Measurements from ENCODE around the gene ZNF202. TPM values are rescaled to one million over a fixed set of nuclear protein-coding genes. Genes with fewer than 3 reads are reported as not detected.

Gene ZNF202
- total RNA-seq, 6 donors from 2014 or later, result 1.00 to 11.4 (median 8.8) TPM

DNA sequence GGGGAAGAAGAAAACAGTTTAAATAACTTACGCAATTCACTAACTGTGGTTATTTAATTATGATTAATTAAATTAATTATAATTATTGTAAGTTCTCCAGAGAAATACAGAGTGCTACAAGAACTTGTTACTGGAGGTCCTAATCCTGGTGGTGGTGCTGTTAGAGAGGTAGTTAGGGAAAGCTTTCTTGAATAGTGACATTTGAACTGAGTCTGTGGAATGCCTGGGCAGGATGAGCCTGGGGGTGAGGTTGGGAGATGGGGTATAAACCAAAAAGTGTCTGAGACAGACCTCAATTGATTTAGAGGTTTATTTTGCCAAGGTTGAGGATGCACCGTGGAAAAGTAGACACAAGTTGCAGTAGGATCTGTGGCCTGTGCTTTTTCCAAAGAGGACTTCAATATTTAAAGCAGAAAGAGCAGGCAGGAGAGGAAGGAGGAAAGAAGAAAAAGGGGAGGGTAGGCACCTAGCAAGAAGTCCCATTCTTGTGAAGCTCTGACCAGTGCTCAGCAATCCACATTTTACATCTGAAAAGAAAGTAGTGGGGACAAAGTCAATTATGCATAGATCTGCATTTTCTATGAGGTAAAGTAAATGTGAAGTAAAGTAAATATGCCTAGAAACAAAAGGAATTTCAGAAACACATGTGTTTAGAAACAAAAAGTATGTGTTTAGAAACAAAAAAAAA lies 4.4 kb upstream of the ZNF202 start:
- Histone ChIP-seq H3K27ac (no peak overlapping the region), H3K4me3 (no peak overlapping the region), H3K9me3 (no peaks in the 10 kb centered on the region), H3K27me3 (no peaks in the 10 kb centered on the region), H3K4me1 (peaks cover 7 to 11% (median 8%) of the 10 kb centered on the region in 4 donors), H3K36me3 (no peaks in the 10 kb centered on the region)
- 74 to 79% methylated on average over 2 of the region's 2 CpGs for WGBS, 2 donors
- DNase-seq (no peak), ATAC-seq (ENCODE audit: low FRiP score in 2 of 2) (no peak)
- no peak for TF ChIP-seq POLR2AphosphoS5 (IDR thresholded peaks at IDR 0.05)
- no peak for TF ChIP-seq POLR2A (IDR thresholded peaks at IDR 0.05)
- TF ChIP-seq, protein P1, sequence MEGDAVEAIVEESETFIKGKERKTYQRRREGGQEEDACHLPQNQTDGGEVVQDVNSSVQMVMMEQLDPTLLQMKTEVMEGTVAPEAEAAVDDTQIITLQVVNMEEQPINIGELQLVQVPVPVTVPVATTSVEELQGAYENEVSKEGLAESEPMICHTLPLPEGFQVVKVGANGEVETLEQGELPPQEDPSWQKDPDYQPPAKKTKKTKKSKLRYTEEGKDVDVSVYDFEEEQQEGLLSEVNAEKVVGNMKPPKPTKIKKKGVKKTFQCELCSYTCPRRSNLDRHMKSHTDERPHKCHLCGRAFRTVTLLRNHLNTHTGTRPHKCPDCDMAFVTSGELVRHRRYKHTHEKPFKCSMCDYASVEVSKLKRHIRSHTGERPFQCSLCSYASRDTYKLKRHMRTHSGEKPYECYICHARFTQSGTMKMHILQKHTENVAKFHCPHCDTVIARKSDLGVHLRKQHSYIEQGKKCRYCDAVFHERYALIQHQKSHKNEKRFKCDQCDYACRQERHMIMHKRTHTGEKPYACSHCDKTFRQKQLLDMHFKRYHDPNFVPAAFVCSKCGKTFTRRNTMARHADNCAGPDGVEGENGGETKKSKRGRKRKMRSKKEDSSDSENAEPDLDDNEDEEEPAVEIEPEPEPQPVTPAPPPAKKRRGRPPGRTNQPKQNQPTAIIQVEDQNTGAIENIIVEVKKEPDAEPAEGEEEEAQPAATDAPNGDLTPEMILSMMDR (IDR thresholded peaks at IDR 0.05), result no peak
- no peak for TF ChIP-seq EP300 (IDR thresholded peaks at IDR 0.05)

- DNase-seq (no peak), ATAC-seq (ENCODE audit: low FRiP score in 2 of 2) (no peak)
- Histone ChIP-seq H3K36me3 (peaks cover 0 to 3% (median 0%) of the 10 kb centered on the region in 4 donors), H3K27ac (no peak overlapping the region), H3K9me3 (no peaks in the 10 kb centered on the region), H3K27me3 (no peaks in the 10 kb centered on the region), H3K4me1 (peaks cover 14 to 25% (median 18%) of the 10 kb centered on the region in 4 donors), H3K4me3 (peak overlapping the region in 1 of 4 donors; percentile 100)
- 56 to 59% methylated on average over 3 of the region's 3 CpGs for WGBS, 2 donors
- TF ChIP-seq EP300 (IDR thresholded peaks at IDR 0.05) (no peak), POLR2AphosphoS5 (IDR thresholded peaks at IDR 0.05) (no peak), POLR2A (IDR thresholded peaks at IDR 0.05) (no peak)
- TF ChIP-seq, protein P1 (IDR thresholded peaks at IDR 0.05), result no peak
Observed at GRCh38 chr11:123742724-123743120, 1.3 kb upstream of the ZNF202 start.

- Histone ChIP-seq H3K27me3 (no peaks in the 10 kb centered on the region), H3K4me1 (peaks cover 14 to 25% (median 18%) of the 10 kb centered on the region in 4 donors), H3K27ac (peak overlapping the region; percentile 80 to 85 (median 84)), H3K9me3 (no peaks in the 10 kb centered on the region), H3K36me3 (peaks cover 0 to 3% (median 0%) of the 10 kb centered on the region in 4 donors), H3K4me3 (peak overlapping the region; percentile 74 to 100 (median 90))
- DNase-seq (no peak), ATAC-seq (ENCODE audit: low FRiP score in 2 of 2) (no peak)
- TF ChIP-seq EP300 (IDR thresholded peaks at IDR 0.05) (no peak), POLR2A (IDR thresholded peaks at IDR 0.05) (no peak), POLR2AphosphoS5 (IDR thresholded peaks at IDR 0.05) (no peak)
- TF ChIP-seq, protein P1 (IDR thresholded peaks at IDR 0.05), result no peak
- WGBS, 2 donors, result 27 to 32% methylated on average over 12 of the region's 12 CpGs
Observed at GRCh38 chr11:123742031-123742723, 717 bp upstream of the ZNF202 start.

- no peaks in the 10 kb centered on the region for H3K9me3 ChIP-seq
- H3K36me3 ChIP-seq, result peaks cover 0 to 13% (median 0%) of the 10 kb centered on the region in 4 donors
- peak overlapping the region; percentile 74 to 100 (median 90) for H3K4me3 ChIP-seq
- no peaks in the 10 kb centered on the region for H3K27me3 ChIP-seq
- DNase-seq, result no peak
- peak in 1 of 2 donors; percentile 25 for ATAC-seq (ENCODE audit: low FRiP score in 2 of 2)
- no peak for TF ChIP-seq POLR2AphosphoS5 (IDR thresholded peaks at IDR 0.05)
- no peak for TF ChIP-seq EP300 (IDR thresholded peaks at IDR 0.05)
- TF ChIP-seq POLR2A (IDR thresholded peaks at IDR 0.05), result no peak
- H3K27ac ChIP-seq, result peak overlapping the region; percentile 80 to 85 (median 84)
- 0 to 1% methylated on average over 6 of the region's 6 CpGs for WGBS, 2 donors
- H3K4me1 ChIP-seq, result peaks cover 14 to 25% (median 18%) of the 10 kb centered on the region in 4 donors
Observed at GRCh38 chr11:123740787-123741158, 687 bp downstream of the ZNF202 start.

- Histone ChIP-seq H3K9me3 (no peaks in the 10 kb centered on the region), H3K4me3 (no peak overlapping the region), H3K36me3 (peaks cover 0 to 23% (median 0%) of the 10 kb centered on the region in 4 donors), H3K27ac (no peak overlapping the region), H3K4me1 (peaks cover 14 to 25% (median 18%) of the 10 kb centered on the region in 4 donors), H3K27me3 (no peaks in the 10 kb centered on the region)
- DNase-seq (no peak), ATAC-seq (ENCODE audit: low FRiP score in 2 of 2) (no peak)
- TF ChIP-seq EP300 (IDR thresholded peaks at IDR 0.05) (no peak), POLR2A (IDR thresholded peaks at IDR 0.05) (no peak), POLR2AphosphoS5 (IDR thresholded peaks at IDR 0.05) (no peak)
- TF ChIP-seq, protein P1 (IDR thresholded peaks at IDR 0.05), result no peak
- WGBS, 2 donors, result 3 to 88% methylated on average over 2 of the region's 2 CpGs
Observed at GRCh38 chr11:123738374-123738773, 3.1 kb downstream of the ZNF202 start.

Data from upper lobe of left lung (tissue), 6 donors.